Ovary (tissue), 3 donors: Measurements from ENCODE around the gene SLC51A.

ENCODE experiments used
- CTCF ChIP-seq, 3 donors: fragments of 450-650 bp in 2 of 3; fragments of 200-600 bp in 1 of 3; IDR thresholded peaks; one replicate each; pipeline versions ENCODE4 v1.5.1 to v1.8.0; 2016 to 2022; ENCODE audit warnings: antibody characterized with exemption in 3 of 3, mild to moderate bottlenecking in 1 of 3
- EP300 ChIP-seq: sonication (generic); formaldehyde crosslinking; IDR thresholded peaks from one replicate; pipeline ENCODE4 v1.6.1; 2017; ENCODE audit warnings: antibody characterized with exemption
- donor health status: DM: no; HTN: no; CAD: no.

GRCh38 chr3:196232154-196232881, 16.0 kb downstream of the SLC51A start:
- TF ChIP-seq CTCF (IDR thresholded peaks at IDR 0.05) (no peak), EP300 (no peak)
